Activated T-cell treated with anti-CD3 and anti-CD28 coated beads for 48 hours (primary cell): ENCODE results near the gene TPP1.

ENCODE experiments used
- DNase-seq: peaks from one replicate; pipeline ENCODE4 v3.0.0-alpha.2; 2020; ENCODE audit warnings: low read depth

The TPP1 gene

DNA sequence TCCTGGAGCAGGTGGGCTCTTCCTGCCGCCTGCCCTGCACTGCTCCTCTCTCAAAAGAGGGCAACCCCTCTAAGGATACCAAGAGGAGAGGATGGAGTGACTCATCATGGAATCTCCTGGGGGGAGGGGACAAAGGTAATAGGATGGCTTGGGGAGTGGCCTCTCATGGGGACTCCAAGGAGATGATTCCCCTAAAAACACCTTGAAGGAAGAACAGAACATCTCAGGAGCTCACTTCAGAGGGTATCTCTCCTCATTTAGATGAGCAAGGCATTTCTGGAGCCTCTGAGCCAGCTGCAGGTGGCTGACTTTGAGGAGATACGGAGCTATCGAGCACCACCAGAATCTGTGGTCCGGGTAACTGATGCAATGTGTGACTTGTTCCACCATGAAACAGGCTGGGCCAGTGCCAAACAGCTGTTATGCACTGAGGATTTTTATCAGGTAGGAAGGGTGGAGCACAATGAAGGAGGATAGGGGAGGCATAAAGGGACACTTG, 56.1 kb downstream of the TPP1 start:
- no peak for DNase-seq
